Esophagus squamous epithelium (tissue), 5 donors: ENCODE results near the gene KLF15. TPM values are rescaled to one million over a fixed set of nuclear protein-coding genes. Genes with fewer than 3 reads are reported as not detected.
A peak's percentile ranks its signal among the peaks of the same experiment; 100 is the strongest.

Experiments
- DNase-seq: peaks from one replicate; lab custom pipeline; 2025; lab: John Stamatoyannopoulos, UW
- H3K27ac ChIP-seq, 4 donors: fragments of 200-600 bp; sonication (generic); one replicate each; pipeline ENCODE4 v1.5.1; 2016 to 2019; ENCODE audit warnings: mild to moderate bottlenecking in 1 of 4
- H3K27me3 ChIP-seq, 4 donors: fragments of 200-600 bp; sonication (generic); 1 replicate in 3 of 4; 2 replicates in 1 of 4; pipeline versions ENCODE4 v1.5.1 to v1.6.0; 2017 to 2021; ENCODE audit warnings: antibody characterized with exemption in 1 of 4
- H3K36me3 ChIP-seq, 3 donors: fragments of 200-600 bp; sonication (generic); one replicate each; pipeline ENCODE4 v1.5.1; 2016 to 2019
- H3K4me1 ChIP-seq, 3 donors: fragments of 200-600 bp; sonication (generic); one replicate each; pipeline ENCODE4 v1.5.1; 2017 to 2019
- H3K4me3 ChIP-seq, 4 donors: fragments of 200-600 bp; sonication (generic); 1 replicate in 3 of 4; 2 replicates in 1 of 4; pipeline ENCODE4 v1.5.1; 2016 to 2019; ENCODE audit warnings: mild to moderate bottlenecking in 2 of 4, moderate library complexity in 1 of 4
- H3K9me3 ChIP-seq, 3 donors: fragments of 200-600 bp; sonication (generic); one replicate each; pipeline ENCODE4 v1.5.1; 2016 to 2019
- POLR2A ChIP-seq, 4 donors: fragments of 450-650 bp; IDR thresholded peaks; one replicate each; pipeline ENCODE4 v1.6.1; 2017; ENCODE audit warnings: antibody characterized with exemption in 4 of 4, mild to moderate bottlenecking in 4 of 4, moderate library complexity in 3 of 4
- WGBS, 2 donors: methylation state at CpG; one replicate each; pipeline ENCODE4 v1.1.5; 2018; 5-methylcytosine and 5-hydroxymethylcytosine counted together
- intact Hi-C: fragments of 100-400 bp; cut with DNase I; formaldehyde crosslinking; loops from one replicate; pipeline ENCODE4 v1.15.0; 2022
- total RNA-seq, 4 donors: library from RNA; depleted of rRNA; stranded (reverse); fragments of >200 nt; gene quantifications; one replicate each; pipeline ENCODE4 v1.1.0, GENCODE V29; 2016
- TF ChIP-seq, protein P1 (sequence below), 6 experiments: fragments of 450-650 bp in 4 of 6; fragments of 200-600 bp in 2 of 6; sonication (generic) in 2 of 6; IDR thresholded peaks; one replicate each; pipeline ENCODE4 v1.5.1; 2016 to 2019; ENCODE audit warnings: antibody characterized with exemption in 6 of 6, mild to moderate bottlenecking in 4 of 6, moderate library complexity in 4 of 6
- donor health status: DM: yes; HTN: yes; CAD: no.

The KLF15 gene
- total RNA-seq, 4 donors from 2014 or later: 1.8 to 43.1 (median 7.7) TPM

GRCh38 chr3:126378341-126378751 lies 21.1 kb upstream of the KLF15 start:
- WGBS, 2 donors: 67 to 82% methylated on average over 4 of the region's 6 CpGs
- intact Hi-C loops: no loop called here
- DNase-seq: no peak

DNA sequence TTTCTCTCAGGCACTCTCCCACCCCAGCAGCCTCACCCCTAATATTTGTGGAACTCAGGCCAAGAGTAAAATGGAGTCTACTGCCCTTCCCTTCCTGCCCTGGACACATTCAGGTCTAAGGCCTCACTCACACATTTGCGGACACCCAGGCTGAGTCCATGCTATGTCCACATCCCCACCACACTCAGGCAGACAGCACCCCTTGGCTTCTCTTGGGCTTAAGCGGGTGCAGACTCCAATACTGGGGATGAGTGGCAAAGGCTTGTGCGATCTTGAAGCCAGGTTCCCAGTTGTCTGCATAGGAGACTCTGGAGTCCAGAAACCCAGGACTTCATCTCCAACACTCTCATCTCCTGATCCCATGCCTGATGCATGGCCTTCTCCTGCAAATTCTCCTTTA lies 20.0 kb upstream of the KLF15 start:
- no peak for DNase-seq
- TF ChIP-seq, protein P1, sequence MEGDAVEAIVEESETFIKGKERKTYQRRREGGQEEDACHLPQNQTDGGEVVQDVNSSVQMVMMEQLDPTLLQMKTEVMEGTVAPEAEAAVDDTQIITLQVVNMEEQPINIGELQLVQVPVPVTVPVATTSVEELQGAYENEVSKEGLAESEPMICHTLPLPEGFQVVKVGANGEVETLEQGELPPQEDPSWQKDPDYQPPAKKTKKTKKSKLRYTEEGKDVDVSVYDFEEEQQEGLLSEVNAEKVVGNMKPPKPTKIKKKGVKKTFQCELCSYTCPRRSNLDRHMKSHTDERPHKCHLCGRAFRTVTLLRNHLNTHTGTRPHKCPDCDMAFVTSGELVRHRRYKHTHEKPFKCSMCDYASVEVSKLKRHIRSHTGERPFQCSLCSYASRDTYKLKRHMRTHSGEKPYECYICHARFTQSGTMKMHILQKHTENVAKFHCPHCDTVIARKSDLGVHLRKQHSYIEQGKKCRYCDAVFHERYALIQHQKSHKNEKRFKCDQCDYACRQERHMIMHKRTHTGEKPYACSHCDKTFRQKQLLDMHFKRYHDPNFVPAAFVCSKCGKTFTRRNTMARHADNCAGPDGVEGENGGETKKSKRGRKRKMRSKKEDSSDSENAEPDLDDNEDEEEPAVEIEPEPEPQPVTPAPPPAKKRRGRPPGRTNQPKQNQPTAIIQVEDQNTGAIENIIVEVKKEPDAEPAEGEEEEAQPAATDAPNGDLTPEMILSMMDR (IDR thresholded peaks at IDR 0.05): no peak
- TF ChIP-seq POLR2A (IDR thresholded peaks at IDR 0.05): no peak
- 90 to 96% methylated on average over 3 of the region's 3 CpGs for WGBS, 2 donors

More at GRCh38 chr3:126378341-126378751, 21.1 kb upstream of the KLF15 start:
- Histone ChIP-seq H3K36me3 (no peaks in the 10 kb centered on the region), H3K27ac (no peak overlapping the region), H3K9me3 (no peaks in the 10 kb centered on the region), H3K27me3 (peaks cover 0 to 23% (median 0%) of the 10 kb centered on the region in 4 donors), H3K4me1 (peaks cover 0 to 11% (median 0%) of the 10 kb centered on the region in 3 donors), H3K4me3 (no peak overlapping the region)
- no peak for TF ChIP-seq POLR2A (IDR thresholded peaks at IDR 0.05)
- TF ChIP-seq, protein P1 (IDR thresholded peaks at IDR 0.05): no peak

DNA sequence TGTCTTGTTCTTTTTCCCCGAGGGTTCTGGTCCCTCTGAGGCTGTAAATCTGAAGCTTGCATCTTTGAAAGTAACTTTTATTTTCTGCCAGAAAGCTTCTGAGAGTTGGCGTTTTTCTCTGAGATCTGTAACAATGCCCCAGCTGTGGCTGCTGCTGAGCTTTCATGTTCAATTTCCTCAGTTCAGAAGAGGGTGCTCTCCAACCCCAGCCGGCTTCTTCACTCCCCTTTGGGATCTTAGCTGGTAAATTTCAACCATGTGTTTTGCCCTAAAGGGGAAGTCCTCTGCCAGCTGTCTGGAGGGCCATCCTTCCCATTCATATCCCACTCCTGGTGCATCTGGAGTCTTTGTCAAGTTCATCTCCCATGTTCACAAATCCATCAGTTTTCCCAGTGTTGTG lies 19.2 kb upstream of the KLF15 start:
- DNase-seq: no peak
- intact Hi-C loops: no loop called here

More for the DNA sequence above, 20.0 kb upstream of the KLF15 start:
- Histone ChIP-seq H3K27me3 (peaks cover 0 to 23% (median 0%) of the 10 kb centered on the region in 4 donors), H3K27ac (no peak overlapping the region), H3K9me3 (no peaks in the 10 kb centered on the region), H3K4me1 (peaks cover 0 to 11% (median 0%) of the 10 kb centered on the region in 3 donors), H3K4me3 (no peak overlapping the region), H3K36me3 (no peaks in the 10 kb centered on the region)
- intact Hi-C loops: no loop called here

DNA sequence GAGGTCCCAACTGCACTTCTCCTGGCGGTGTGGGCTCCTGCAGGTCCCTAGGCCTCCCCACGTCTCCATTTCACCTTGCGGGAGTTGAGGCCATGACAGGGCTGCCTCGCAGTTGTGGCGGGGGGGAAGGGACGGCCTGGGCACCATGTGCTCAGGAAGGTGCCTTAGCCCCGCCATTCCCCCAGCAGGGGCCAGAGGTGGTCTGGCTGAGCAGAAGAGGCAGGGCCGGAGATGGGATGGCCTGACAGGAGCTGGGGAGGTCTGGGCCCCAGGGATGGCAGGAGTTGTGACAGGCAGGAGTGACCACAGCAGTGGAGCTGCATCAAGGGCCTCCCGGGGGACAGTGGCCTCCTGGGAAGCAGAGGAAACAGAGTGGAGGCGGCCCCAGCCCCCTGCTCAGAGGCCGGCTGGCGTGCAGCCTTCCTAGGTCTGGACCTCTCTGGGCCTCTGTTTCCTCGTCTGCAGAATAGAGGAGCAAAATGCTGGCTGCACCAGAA lies 18.7 kb upstream of the KLF15 start:
- Histone ChIP-seq H3K4me3 (no peak overlapping the region), H3K27ac (peak overlapping the region in 1 of 4 donors; percentile 22), H3K36me3 (no peaks in the 10 kb centered on the region), H3K27me3 (peaks cover 0 to 18% (median 0%) of the 10 kb centered on the region in 4 donors), H3K9me3 (no peaks in the 10 kb centered on the region), H3K4me1 (peaks cover 0 to 11% (median 0%) of the 10 kb centered on the region in 3 donors)
- TF ChIP-seq POLR2A (IDR thresholded peaks at IDR 0.05): no peak
- TF ChIP-seq, protein P1 (IDR thresholded peaks at IDR 0.05): no peak
- intact Hi-C loops: no loop called here
- 79 to 80% methylated on average over 2 to 5 of the region's 13 CpGs for WGBS, 2 donors
- DNase-seq: no peak

More for the DNA sequence above, 19.2 kb upstream of the KLF15 start:
- H3K27ac ChIP-seq: peak overlapping the region in 1 of 4 donors; percentile 22
- no peak for TF ChIP-seq POLR2A (IDR thresholded peaks at IDR 0.05)
- TF ChIP-seq, protein P1 (IDR thresholded peaks at IDR 0.05): no peak
- peaks cover 0 to 23% (median 0%) of the 10 kb centered on the region in 4 donors for H3K27me3 ChIP-seq
- H3K36me3 ChIP-seq: no peaks in the 10 kb centered on the region
- H3K4me1 ChIP-seq: peaks cover 0 to 11% (median 0%) of the 10 kb centered on the region in 3 donors
- no peaks in the 10 kb centered on the region for H3K9me3 ChIP-seq
- H3K4me3 ChIP-seq: no peak overlapping the region
- WGBS, 2 donors: 23 to 24% methylated on average over 3 of the region's 3 CpGs

DNA sequence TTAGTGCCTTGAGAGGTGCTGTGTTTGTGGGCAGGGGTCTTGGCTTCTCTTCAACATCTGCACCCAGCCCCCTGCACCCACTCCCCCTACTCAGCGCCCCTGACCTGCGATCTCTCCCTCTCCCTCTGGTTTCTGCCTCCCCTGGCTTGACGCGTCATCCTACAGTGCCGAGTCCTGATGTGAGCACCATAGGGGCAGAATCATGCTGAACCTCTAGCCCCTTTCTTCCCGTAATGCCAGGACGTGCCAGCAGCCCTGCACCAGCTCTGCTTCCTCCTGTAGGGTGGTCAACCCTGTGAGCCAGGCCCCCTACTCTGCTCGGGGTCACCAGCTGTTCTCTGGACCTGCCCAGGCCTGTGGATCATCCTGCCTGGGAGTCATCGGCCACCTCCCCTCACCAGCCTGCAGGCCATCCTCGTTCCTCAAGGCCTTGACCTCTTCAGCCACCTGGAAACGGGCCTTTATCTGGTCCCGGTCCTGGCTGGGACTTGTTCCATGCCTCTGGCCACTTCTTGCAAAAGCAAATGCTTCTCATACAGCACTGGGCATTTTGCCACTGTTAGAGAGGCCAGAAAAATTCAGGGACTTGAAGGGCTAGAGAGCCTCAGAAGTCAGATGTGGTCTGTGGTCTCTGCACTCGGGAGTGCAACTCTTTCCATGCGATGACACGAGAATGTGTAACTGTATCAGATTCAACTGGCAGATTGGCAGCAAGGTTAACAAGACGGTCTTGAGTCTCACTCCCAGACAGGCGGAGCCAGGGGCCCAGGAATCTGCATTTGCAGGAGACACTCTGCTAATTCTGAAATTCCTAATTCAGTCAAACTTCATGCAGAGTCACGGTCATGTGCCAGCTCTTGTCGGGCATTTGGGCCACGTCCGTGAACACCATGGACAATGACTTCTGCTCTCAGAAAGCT lies 16.7 kb upstream of the KLF15 start:
- Histone ChIP-seq H3K27me3 (peaks cover 0 to under 1% (median 0%) of the 10 kb centered on the region in 4 donors), H3K27ac (peak overlapping the region in 2 of 4 donors; percentile 17 to 50), H3K9me3 (no peaks in the 10 kb centered on the region), H3K4me1 (peaks cover 0 to 11% (median 0%) of the 10 kb centered on the region in 3 donors), H3K4me3 (no peak overlapping the region), H3K36me3 (no peaks in the 10 kb centered on the region)
- TF ChIP-seq, protein P1 (IDR thresholded peaks at IDR 0.05): no peak
- TF ChIP-seq POLR2A (IDR thresholded peaks at IDR 0.05): no peak
- DNase-seq: no peak
- intact Hi-C loops: no loop called here
- 76 to 89% methylated on average over 11 to 14 of the region's 21 CpGs for WGBS, 2 donors
